ENCODE measurements around the gene WDR59. TPM values are rescaled to one million over a fixed set of nuclear protein-coding genes. Genes with fewer than 3 reads are reported as not detected.

WDR59 gene
- total and polyA plus RNA-seq, 11 donors, result 16.0 to 52.2 (median 39.5) TPM

DNA sequence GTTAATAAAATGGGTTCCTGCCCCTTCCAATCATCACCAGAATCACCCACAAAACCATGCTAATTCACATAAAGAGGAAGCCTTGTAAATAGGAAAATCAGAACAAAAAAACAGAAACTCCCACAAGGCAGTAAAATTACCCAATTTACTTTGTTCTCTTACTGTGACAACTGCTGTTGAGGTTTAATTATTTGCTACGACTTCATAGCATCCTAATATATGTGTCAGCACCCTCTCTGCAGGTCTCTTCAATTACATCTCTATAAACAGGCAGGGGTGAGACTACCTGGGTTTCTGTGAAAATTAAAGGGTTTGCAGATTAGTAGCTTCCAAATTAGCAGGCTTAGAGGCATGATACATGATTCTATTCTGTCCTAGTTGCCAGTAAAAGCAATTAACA, 2.7 kb downstream of the WDR59 start:
- ATAC-seq (no peak), DNase-seq (no peak)
- 56 to 86% (median 82%) methylated on average over 1 of the region's 1 CpG for WGBS, 4 donors
- Histone ChIP-seq H3K27ac (no peak overlapping the region), H3K27me3 (no peaks in the 10 kb centered on the region), H3K4me3 (no peak overlapping the region), H3K36me3 (peaks cover 0 to 16% (median 8%) of the 10 kb centered on the region in 9 donors), H3K9me3 (no peaks in the 10 kb centered on the region), H3K4me1 (peaks cover 0 to 20% (median 6%) of the 10 kb centered on the region in 12 donors)
- TF ChIP-seq, protein P1, sequence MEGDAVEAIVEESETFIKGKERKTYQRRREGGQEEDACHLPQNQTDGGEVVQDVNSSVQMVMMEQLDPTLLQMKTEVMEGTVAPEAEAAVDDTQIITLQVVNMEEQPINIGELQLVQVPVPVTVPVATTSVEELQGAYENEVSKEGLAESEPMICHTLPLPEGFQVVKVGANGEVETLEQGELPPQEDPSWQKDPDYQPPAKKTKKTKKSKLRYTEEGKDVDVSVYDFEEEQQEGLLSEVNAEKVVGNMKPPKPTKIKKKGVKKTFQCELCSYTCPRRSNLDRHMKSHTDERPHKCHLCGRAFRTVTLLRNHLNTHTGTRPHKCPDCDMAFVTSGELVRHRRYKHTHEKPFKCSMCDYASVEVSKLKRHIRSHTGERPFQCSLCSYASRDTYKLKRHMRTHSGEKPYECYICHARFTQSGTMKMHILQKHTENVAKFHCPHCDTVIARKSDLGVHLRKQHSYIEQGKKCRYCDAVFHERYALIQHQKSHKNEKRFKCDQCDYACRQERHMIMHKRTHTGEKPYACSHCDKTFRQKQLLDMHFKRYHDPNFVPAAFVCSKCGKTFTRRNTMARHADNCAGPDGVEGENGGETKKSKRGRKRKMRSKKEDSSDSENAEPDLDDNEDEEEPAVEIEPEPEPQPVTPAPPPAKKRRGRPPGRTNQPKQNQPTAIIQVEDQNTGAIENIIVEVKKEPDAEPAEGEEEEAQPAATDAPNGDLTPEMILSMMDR (IDR thresholded peaks at IDR 0.05), result no peak
- no peak for TF ChIP-seq POLR2A (IDR thresholded peaks at IDR 0.05)
- intact Hi-C loops (cut with DNase I), result no loop called here

DNA sequence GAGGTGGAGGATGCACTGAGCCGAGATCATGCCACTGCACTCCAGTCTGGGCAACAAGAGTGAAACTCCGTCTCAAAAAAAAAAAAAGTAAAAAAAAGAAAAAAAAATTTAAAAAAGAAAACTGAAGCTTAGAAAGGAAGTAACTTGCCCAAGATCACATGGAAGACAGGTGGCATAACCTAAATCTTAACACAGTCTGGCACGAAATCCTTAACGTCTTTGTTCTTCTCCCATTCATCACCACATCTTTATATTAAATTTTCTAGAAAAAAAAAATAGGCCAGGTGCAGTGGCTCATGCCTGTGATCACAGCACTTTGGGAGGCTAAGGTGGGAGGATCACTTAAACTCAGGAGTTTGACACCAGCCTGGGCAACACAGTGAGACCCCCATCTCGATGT, 9.3 kb downstream of the WDR59 start:
- intact Hi-C loops (cut with DNase I), result no loop called here

DNA sequence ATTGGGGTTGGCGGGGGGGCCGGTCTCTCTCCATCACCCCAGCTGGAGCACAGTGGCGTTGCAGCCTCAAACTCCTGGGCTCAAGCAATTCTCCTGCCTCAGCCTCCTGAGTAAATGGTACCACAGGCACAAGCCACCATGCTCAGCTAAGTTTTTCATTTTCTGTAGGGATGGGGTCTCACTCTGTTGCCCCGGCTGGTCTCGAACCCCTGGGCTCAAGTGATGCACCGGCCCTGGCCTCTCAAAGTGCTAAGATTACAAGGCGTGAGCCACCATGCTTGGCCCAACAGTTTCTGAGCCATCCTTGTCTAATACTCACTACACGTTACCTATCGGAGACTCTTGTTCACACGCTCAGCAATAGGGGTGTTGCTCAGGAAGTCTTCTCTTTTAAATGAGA, 11.6 kb downstream of the WDR59 start:
- intact Hi-C loops (cut with DNase I), result no loop called here
- Histone ChIP-seq H3K4me1 (no peaks in the 10 kb centered on the region), H3K9me3 (no peaks in the 10 kb centered on the region), H3K27ac (no peak overlapping the region), H3K36me3 (peaks cover 0 to 24% (median 15%) of the 10 kb centered on the region in 9 donors), H3K27me3 (no peaks in the 10 kb centered on the region), H3K4me3 (no peak overlapping the region)
- DNase-seq (no peak), ATAC-seq (no peak)
- no peak for TF ChIP-seq POLR2A (IDR thresholded peaks at IDR 0.05)
- TF ChIP-seq, protein P1 (IDR thresholded peaks at IDR 0.05), result no peak
- WGBS, 4 donors, result 88 to 94% (median 94%) methylated on average over 10 of the region's 10 CpGs

More for the DNA sequence above, 9.3 kb downstream of the WDR59 start:
- DNase-seq (no peak), ATAC-seq (no peak)
- TF ChIP-seq, protein P1 (IDR thresholded peaks at IDR 0.05), result no peak
- TF ChIP-seq POLR2A (IDR thresholded peaks at IDR 0.05), result no peak
- H3K27ac ChIP-seq, result no peak overlapping the region
- H3K27me3 ChIP-seq, result no peaks in the 10 kb centered on the region
- H3K4me3 ChIP-seq, result no peak overlapping the region
- no peaks in the 10 kb centered on the region for H3K9me3 ChIP-seq
- WGBS, 4 donors, result 82 to 88% (median 86%) methylated on average over 5 of the region's 5 CpGs
- H3K4me1 ChIP-seq, result no peaks in the 10 kb centered on the region
- peaks cover 0 to 30% (median 15%) of the 10 kb centered on the region in 9 donors for H3K36me3 ChIP-seq

DNA sequence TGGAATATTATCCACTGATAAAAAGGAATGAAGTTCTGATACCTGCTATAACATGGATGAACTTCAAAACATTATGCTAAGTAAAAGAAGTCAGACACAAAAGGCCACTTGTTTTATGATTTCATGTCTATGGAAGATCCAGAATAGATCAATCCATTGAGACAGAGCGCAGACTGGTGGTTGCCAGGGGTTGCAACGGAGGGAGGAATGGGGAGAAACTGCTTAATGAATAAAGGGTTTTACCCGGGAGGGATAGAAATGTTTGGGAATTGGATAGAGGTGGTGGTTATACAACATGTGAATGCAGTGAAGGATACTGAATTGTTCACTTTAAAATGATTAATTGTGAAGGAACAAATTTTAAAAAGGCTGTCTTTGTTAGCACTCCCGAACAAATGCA, 30.2 kb downstream of the WDR59 start:
- Histone ChIP-seq H3K9me3 (no peaks in the 10 kb centered on the region), H3K4me1 (no peaks in the 10 kb centered on the region), H3K4me3 (no peak overlapping the region), H3K27me3 (no peaks in the 10 kb centered on the region), H3K27ac (no peak overlapping the region), H3K36me3 (peaks cover 0 to 87% (median 65%) of the 10 kb centered on the region in 9 donors)
- DNase-seq (no peak), ATAC-seq (no peak)
- no peak for TF ChIP-seq POLR2A (IDR thresholded peaks at IDR 0.05)
- TF ChIP-seq, protein P1 (IDR thresholded peaks at IDR 0.05), result no peak
- intact Hi-C loops (cut with DNase I), result no loop called here
- WGBS, 4 donors, result 89 to 93% (median 92%) methylated on average over 4 of the region's 4 CpGs

Data from heart left ventricle (tissue), 16 donors.